NCI-H187 treated with DMSO at 0.1 percent for 48 hours (cell line): ENCODE measurements around the gene PRPF18.

ENCODE experiments used
- DNase-seq: peaks from one replicate; lab custom pipeline; 2025; lab: John Stamatoyannopoulos, UW

The PRPF18 gene

DNA sequence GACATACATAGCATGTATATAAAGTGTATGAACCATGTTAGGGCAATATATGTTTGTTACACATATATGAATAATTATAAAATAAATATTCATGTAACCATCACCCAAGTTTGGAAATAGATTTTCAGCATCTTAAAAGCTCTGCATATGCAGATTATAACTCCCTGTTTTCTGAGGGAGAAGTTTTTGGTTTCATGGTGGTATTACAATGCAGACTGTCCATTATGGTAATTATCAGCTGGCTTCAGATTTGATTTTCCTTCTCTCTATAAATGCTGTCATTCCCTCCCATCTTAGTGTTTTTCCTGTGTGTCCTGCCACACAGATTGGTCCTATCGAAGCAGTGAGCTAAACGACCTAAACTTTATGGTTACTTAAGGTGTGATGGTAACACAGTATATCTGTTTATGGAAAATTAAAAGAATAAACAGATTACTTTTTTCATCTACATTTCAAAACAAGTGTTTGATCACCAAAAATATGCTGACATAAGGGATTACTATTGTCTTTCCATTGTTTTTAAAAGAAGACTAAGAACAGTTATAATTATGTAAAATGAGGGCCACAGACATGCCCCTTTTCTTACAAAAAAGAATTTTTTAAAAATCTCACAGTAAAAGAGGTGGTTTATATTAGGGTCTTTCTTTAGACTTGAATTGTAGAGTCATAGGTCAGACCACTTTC, 17.7 kb downstream of the PRPF18 start:
- DNase-seq, result no peak

GRCh38 chr10:13608246-13608853, 21.6 kb downstream of the PRPF18 start:
- no peak for DNase-seq

DNA sequence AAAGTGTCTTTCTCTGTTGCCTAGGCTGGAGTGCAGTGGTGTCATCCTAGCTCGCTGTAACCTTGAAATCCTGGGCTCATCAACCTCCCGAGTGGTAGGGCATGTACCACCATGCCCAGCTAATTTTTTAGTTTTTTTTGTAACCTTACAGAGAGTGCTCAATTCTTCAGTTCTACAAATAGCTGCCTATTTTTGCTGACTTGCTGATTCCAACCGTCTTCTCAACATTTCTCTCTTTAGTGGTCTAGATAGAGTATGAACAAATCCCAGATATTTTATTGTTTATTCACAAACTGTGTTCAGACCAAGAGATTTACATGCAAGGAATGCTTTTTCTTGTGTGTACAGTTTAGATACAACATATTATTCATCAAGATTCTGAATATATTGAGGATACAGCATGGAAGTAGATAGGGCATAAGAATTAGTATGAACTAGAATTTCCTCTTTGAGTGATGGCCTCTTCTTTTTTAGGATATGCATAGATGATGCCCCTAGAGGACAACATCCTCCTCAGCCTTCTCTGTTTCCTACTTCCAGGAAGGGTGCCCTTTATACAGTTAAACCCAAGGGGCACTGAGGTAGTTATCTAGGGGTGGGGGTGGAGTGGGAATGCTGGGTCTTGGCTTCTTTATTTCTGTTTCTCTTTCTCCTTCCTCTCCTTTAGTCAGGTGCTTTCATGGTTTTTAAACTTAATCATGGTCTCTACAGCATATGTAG, 26.0 kb downstream of the PRPF18 start:
- DNase-seq, result no peak

GRCh38 chr10:13613519-13613918, 26.8 kb downstream of the PRPF18 start:
- no peak for DNase-seq

GRCh38 chr10:13614530-13615332, 28.0 kb downstream of the PRPF18 start:
- no peak for DNase-seq

DNA sequence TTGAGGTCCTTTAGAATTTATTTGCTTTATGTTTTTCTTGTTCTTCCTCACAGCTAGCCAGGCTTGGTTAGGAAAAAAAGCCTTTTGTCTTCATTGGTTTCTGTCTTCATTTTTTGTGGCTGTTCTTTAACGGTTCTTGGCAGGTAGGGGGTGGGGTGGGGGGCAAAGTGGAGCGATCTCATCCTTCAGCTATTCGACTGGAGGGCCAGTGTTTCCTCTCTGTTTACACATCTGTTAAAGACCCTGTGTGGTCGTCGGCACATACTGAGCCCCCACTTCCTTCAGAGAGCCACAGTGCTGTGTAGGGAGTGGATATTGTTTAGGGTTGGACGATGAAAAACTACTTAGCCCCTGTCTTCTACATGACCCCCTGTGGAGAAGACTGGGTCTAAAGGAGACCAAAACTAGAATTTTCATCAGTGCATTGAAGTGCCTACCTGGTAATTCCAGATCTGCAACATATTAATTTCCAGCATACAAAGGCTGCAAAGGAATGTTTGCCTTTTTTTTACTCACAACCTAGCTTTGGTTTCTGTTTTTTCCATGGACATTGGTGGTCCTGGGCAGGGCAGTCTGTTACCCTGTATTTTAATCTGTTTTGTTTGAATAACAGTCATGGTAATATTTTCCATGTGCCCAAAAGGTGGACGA, 29.0 kb downstream of the PRPF18 start:
- DNase-seq, result no peak

DNA sequence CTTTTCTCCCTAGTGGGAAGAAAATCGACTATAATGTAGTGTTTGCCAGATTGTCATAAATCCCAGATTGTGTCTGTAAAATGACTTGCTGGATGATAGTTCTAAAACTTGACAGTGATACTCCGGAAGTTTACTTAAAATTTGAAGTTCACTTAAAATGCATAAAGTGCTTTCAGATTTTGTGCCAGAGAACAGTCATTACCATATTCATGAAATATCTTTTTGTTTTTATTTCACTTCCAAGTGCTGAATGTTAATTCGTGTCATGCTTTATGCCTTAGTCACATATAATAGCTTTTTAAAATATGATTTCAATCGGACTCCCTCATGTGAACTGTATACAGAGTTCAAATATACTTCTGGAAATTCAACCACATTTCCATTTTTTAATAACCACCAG, 30.4 kb downstream of the PRPF18 start:
- no peak for DNase-seq

DNA sequence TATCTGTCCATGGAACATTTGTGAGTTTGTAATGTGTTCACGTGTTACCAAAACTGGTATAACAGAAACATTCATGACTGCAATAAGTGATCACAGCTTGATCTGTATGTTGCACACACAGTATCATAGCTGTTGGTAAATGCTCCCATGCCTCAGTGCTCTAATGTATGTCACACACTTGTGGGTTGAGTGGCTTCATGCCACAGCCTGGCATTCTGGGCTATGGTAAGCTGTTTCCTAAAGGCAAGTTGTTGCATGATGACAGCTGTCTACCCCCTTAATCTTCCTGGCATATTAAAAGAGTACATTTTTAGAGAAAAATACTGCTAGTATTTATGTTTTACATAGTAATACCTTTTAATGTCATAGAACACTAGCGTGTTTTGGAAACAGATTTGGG, 35.2 kb downstream of the PRPF18 start:
- DNase-seq, result no peak

DNA sequence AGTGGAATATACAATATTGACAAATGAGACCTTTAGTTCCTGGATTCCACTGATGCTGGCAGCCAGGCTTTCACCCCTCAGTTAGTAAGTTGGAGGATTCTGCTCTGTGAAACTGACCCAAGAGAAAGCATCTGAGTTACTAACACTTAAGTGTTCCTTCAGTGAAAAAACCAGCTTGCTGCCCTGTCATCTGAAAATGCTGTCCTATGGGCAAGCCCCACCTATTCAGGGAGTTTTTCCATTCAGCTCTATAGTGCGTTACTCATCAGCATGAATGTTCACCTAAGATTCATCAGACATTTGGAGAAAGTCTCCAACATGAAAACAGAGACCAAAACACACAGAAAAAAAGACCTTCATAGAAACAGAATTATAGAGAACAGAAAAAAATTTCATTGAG, 37.9 kb downstream of the PRPF18 start:
- no peak for DNase-seq

DNA sequence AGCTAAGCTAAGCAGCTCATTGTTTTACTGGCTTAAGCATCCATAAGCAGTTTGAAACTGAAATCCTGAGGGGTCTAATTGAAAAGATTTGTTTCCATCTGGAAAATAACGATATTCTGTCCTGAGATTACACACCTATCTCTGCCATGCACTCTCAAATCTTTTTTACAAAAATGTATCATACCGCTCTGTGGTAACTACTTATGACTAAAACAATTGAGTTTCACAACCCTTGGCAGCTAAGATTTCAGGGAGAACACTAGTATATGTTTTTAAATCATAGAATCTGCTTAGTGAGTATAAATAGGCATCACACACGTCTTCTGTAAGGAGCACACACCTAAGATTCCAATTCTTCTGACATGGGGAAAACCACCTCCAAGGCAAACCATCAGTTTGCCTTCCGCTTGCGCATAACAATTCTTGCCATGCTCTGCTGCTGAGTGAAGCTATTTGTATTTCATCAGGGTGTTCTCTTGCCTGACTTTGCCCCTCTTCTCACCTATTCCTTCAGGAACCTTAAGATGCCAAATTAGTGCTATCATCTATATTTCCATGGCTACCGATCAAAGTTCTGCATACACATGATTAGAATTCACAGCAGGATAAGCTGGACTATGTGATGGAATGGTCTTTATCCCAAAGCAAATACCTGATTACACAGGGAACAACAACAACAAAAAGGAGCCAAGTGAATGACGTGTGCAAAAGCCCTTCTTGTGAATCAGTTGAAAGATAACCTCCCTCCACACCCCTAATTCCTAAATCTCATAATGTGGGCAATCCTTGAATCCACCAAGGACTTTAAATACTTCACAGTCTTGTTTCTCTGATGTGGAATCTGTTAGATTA, 40.9 kb downstream of the PRPF18 start:
- no peak for DNase-seq

DNA sequence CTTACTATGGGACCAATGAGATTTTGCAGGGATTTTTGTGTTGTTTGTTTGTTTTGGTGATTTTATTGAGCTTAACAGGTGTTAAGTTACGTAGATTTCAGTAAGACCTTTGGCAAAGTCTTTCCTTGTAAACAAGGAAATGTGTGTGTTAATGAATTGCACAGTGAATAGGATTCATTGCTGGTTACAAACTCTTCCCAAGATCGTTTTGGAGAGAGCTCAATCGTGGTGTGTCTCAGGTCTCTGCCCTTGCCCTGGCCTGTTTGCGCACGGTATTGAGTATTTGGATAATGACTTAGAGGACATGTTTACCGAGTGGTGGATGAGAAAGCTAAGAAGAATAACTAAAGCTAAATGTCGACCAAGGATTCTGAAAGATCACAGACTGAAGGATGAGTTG, 41.9 kb downstream of the PRPF18 start:
- DNase-seq, result no peak

GRCh38 chr10:13629116-13629515, 42.4 kb downstream of the PRPF18 start:
- no peak for DNase-seq

DNA sequence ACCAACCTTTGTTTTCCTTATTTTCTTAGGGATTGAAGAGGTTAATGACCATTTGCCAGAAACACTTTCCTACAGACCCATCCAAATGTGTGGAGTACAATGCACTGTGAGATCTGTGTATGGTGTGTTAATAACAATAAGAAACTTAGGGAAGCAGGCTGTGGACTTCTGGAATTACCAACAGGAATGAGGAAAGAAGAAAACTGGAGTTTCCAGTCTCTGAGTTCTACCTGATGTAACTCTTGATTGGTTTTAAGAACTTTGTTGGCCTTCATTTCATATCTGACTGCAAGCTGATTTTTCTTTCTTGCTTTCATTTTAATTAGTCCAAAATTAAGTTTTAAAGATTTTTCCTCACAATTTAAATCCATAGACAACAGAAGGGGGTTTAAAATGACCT, 43.5 kb downstream of the PRPF18 start:
- DNase-seq, result no peak

GRCh38 chr10:13631594-13631993, 44.8 kb downstream of the PRPF18 start:
- DNase-seq, result no peak

- DNase-seq, result no peak
Observed at GRCh38 chr10:13632440-13632839, 45.7 kb downstream of the PRPF18 start.

GRCh38 chr10:13632884-13633440, 46.2 kb downstream of the PRPF18 start:
- no peak for DNase-seq

GRCh38 chr10:13633689-13634088, 46.9 kb downstream of the PRPF18 start:
- DNase-seq, result no peak

- no peak for DNase-seq
Observed at GRCh38 chr10:13634207-13634606, 47.4 kb downstream of the PRPF18 start.

DNA sequence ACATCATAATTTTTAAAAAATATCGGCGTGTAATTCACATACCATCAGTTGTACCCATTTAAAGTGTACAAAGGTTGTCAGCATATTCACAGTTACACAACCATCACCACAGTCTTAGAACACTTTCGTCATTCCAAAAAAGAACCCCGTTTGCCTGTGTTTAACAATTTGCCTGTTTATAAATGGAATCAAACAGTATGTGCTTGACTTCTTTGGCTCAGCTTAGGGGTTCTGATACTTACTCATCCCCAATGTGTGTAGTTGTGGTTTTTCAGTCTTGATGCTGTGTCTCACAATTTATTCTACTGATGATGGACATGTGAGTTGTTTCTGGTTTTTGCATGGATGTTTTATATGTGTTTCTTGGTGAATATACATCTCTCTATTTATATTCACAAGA, 50.0 kb downstream of the PRPF18 start:
- no peak for DNase-seq

DNA sequence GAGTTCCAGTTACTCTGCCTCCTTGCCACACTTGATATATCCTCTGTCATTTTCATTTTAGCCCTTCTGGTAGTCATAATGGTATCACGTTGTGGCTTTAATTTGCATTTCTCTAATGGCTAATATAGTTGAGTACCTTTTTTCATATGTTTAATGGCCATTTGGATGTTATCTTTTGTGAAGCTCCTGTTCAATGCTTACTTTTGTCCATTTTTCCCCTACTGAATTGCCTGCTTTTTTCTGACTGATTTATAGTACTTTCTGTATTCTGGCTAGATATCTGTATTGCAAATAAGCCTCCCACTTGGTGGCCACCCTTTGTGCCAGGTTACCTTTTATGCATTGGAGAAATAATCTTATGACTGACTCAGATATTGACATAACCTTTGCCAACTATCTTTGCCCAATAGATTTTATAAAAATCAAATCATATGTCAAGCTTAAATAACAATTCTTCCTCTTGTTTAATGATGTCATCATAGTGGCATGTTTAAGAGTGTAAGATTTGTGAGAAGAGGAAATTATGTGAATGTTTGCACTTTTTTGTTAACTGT, 50.6 kb downstream of the PRPF18 start:
- DNase-seq, result no peak
